Fibroblast of mammary gland (primary cell): Measurements from ENCODE around the gene ARHGEF11.

Source experiments
- DNase-seq: peaks from one replicate; pipeline ENCODE4 v3.0.0-alpha.2; 2010; ENCODE audit warnings: low read depth
- H3K4me3 ChIP-seq: 2 replicates; pipeline ENCODE4 v1.5.1; 2011; ENCODE audit warnings: low read depth, mild to moderate bottlenecking, low read length, moderate library complexity; ENCODE audit not compliant: control insufficient read depth
- CTCF ChIP-seq: conservative IDR thresholded peaks from 2 replicates; pipeline ENCODE4 v1.5.1; 2011; ENCODE audit warnings: low read depth, low read length, inconsistent platforms; ENCODE audit not compliant: control insufficient read depth, insufficient read depth

Gene ARHGEF11

GRCh38 chr1:156956333-156956732 is 89.2 kb downstream of the ARHGEF11 start:
- no peak for DNase-seq
- H3K4me3 ChIP-seq: no peak overlapping the region
- TF ChIP-seq CTCF: no peak

DNA sequence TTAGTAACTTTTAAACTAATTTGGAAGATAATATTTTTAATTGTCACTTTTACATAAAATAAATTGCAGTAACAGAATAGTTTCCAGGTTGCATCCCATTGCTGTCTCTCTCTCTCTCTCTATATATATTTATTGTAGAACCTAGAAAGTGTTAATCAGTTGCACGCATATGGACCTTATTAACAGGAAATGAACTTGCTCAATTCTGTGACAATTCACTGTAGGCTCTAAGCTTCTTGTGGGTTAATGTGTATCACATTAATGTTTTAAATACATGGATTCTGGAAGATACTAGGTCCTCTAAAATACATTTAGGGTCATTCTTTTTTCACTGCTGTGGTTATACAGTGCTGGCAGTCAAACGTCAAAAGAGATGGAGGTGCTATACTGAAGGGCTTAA is 92.0 kb downstream of the ARHGEF11 start:
- no peak overlapping the region for H3K4me3 ChIP-seq
- no peak for DNase-seq
- TF ChIP-seq CTCF: no peak

GRCh38 chr1:156951371-156951770 is 94.2 kb downstream of the ARHGEF11 start:
- no peak for TF ChIP-seq CTCF

GRCh38 chr1:156949127-156949526 is 96.4 kb downstream of the ARHGEF11 start:
- no peak for DNase-seq
- no peak overlapping the region for H3K4me3 ChIP-seq
- no peak for TF ChIP-seq CTCF

More at GRCh38 chr1:156951371-156951770, 94.2 kb downstream of the ARHGEF11 start:
- no peak overlapping the region for H3K4me3 ChIP-seq
- DNase-seq: no peak

DNA sequence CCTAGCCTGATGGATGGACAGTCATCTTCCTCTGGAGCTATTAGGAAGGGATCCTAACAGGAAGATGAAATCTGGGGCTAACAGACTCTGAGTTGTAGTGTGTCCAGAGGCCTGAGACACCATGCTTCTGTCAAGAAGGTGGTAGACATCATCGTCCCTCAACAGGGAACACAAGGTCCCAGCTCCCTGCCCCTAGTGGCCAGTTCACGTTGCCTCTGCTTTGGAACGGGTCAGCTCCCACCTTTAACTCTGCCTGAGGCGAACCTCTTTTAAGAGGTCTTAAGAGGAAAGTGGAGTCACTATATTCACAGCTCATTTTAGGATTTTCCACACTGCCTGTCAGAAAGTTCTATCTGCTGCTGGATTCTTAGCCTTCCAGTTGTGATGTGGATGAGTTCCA is 96.8 kb downstream of the ARHGEF11 start:
- no peak overlapping the region for H3K4me3 ChIP-seq
- no peak for TF ChIP-seq CTCF

GRCh38 chr1:156947818-156948525 is 97.6 kb downstream of the ARHGEF11 start:
- no peak for TF ChIP-seq CTCF
- DNase-seq: no peak
- no peak overlapping the region for H3K4me3 ChIP-seq

More for the DNA sequence above, 96.8 kb downstream of the ARHGEF11 start:
- no peak for DNase-seq
